H4 (cell line): Measurements from ENCODE around the gene NR6A1. TPM values are rescaled to one million over a fixed set of nuclear protein-coding genes. Genes with fewer than 3 reads are reported as not detected.

ENCODE experiments used
- DNase-seq: peaks from one replicate; pipeline ENCODE4 v3.0.0-alpha.2; 2015; ENCODE audit warnings: low spot score
- total RNA-seq: library from RNA; depleted of rRNA; stranded (reverse); fragments of >200 nt; shearing (Covaris generic); gene quantifications from 2 replicates; pipeline ENCODE4 v1.2.3, GENCODE V29; 2014

The NR6A1 gene
- total RNA-seq, 1 experiment from 2014 or later = 3.7 TPM

DNA sequence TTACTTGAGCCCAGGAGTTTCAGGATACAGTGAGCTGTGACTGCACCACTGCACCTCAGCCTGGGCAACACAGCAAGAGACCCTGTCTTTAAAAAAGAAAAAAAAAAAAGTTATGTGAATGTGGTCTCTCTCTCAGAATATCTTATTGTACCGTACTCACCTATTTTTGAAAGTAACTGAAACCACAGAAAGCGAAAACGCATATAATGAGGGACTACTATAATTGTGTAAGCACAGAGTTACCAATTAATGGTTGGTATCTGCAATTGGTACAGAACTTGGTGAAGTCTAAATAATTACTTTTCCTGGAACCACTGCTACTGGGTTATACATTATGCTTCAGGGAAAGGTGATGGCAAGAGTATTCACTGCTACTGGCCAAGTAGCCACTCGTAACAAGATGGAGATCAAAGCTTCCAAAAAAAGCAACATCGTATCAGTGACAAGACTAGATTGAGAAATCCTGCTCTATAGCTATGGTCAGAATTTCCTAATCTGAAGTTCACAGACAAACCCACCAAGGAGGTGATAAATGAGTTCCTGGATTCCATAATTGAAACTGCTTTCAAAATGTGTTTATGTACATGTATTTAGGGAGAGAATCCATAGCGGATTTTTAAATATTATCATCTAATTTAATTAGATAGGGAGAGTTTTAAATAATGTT lies 82.7 kb downstream of the NR6A1 start:
- DNase-seq = no peak

GRCh38 chr9:124686918-124687317 lies 84.2 kb downstream of the NR6A1 start:
- no peak for DNase-seq

DNA sequence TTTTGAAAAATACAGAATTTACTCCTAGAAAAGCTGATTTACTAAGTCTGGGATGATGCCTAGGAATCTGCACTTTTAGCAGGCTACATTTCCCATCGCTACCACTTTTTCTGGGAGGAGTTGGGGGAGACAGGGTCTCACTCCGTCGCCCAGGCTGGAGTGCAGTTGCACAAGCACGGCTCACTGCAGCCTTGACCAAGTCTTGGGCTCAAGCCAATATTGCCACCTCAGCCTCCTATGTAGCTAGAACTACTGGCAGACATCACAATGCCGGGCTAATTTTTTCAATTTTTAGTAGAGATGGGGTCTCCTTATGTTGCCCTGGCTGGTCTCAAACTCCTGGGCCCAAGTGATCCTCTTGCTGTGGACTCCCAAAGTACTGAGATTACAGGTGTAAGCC lies 85.9 kb downstream of the NR6A1 start:
- no peak for DNase-seq

- no peak for DNase-seq
Measured at GRCh38 chr9:124684169-124684568, 86.9 kb downstream of the NR6A1 start.

- no peak for DNase-seq
Measured at GRCh38 chr9:124683043-124683442, 88.1 kb downstream of the NR6A1 start.

GRCh38 chr9:124680714-124681390 lies 90.3 kb downstream of the NR6A1 start:
- DNase-seq = no peak

GRCh38 chr9:124680049-124680448 lies 91.1 kb downstream of the NR6A1 start:
- DNase-seq = no peak

DNA sequence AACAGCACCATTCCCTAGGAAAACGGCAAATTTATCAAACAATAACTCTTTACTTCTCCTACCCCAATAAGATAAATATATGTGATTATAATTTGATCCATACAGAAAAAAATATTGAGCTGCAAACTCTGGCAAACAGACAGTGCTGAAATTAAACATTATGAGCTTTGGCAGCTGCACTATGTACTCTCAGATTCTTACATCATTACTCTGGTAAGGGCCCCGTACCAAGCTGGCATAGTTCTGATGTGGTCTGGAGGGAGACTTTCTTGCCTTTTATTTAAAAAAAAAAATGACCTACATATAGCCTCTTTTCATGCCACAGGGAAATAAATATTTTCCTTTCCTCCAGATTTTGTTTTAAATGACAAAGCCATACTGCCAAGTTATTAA lies 95.0 kb downstream of the NR6A1 start:
- no peak for DNase-seq

GRCh38 chr9:124675261-124676158 lies 95.6 kb downstream of the NR6A1 start:
- DNase-seq = no peak

DNA sequence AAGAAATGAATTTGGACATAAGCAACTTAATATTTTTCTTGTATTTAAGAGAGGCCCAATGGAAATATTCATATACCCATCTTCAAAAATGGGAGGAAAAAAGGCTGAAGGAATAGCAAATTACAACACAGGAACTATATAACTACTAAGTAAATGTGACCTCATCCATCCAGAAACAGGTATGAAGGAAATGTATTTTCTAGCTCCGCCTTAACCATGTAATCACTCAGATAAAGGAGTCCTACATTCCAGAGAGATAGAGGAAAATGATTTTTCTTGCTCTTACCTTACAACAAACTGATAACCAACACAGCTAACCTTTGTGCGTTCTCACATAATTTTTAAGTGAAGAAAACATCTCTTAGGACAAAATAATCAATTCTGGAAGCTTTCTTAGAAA lies 96.5 kb downstream of the NR6A1 start:
- no peak for DNase-seq

DNA sequence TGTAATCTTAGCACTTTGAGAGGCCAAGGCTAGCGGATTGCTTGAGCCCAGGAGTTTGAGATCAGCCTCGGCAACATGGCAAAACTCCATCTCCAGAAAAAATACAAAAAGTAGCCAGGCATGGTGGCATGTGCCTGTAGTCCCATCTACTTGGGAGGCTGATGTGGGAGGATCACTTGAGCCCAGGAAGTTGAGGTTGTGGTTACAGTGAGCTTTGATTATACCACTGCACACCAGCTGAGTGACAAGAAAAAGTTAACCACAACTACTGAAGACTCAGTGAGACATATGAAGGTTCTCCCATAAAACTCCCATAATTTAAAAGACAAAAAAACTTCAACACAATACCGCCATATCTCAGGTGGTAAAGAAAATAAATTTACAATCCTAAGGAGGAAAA lies 98.0 kb downstream of the NR6A1 start:
- no peak for DNase-seq

DNA sequence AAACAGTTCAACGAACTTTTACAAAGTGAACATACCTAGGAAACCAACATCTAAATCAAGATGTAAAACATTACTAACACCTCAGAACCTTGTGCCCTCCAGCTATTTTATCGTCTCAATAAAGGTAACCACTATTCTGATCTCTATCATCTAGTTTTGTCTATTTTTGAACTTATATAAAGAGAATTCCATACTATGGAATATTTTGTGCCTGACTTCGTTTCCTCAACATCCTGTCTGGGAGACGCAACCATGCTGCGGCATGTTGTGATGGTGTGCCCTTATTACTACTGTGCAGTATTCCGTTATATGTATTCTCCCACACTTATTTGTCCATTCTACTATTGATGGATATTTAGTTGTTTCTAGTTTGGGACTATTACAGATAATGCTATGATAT lies 99.2 kb downstream of the NR6A1 start:
- no peak for DNase-seq

DNA sequence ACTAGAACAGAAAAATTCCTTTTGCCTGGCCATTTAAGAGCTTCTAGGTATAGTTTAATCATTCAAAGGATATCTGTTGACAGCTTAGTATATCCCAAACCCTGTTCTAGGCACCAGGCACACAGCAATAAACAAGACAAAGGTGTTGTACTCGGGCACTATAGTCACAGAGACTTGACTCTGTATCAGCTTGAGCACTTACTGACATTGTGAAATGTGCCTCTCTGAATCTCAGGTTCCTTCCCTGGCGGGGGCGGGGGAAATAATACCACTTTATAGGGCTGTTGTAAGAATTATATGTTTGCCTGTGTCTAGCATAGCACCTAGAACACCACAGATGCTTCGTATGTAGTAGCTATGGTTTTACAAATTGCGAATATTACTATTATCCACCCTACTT lies 104.5 kb downstream of the NR6A1 start:
- no peak for DNase-seq

GRCh38 chr9:124665391-124666058 lies 105.6 kb downstream of the NR6A1 start:
- DNase-seq = peak; percentile 35

DNA sequence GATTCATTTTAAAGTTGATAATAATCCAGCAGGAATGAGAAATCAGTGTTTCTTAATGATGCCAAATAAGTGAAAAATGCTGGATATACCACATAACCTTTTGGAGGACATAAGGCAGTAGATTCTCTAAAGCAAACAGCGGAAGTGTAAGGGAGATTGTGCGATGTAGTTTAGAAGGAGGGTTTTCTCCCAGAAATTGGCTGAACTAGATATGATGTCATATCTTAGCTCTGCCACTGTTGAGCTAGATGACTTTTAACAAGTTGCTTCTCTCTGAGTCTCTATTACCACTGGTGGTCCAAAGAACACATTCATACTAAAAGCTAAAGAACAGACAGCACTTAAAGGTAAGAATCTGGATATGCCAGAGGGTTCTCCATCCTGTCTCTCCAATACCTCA lies 107.0 kb downstream of the NR6A1 start:
- no peak for DNase-seq

GRCh38 chr9:124663046-124663961 lies 107.8 kb downstream of the NR6A1 start:
- DNase-seq = no peak

DNA sequence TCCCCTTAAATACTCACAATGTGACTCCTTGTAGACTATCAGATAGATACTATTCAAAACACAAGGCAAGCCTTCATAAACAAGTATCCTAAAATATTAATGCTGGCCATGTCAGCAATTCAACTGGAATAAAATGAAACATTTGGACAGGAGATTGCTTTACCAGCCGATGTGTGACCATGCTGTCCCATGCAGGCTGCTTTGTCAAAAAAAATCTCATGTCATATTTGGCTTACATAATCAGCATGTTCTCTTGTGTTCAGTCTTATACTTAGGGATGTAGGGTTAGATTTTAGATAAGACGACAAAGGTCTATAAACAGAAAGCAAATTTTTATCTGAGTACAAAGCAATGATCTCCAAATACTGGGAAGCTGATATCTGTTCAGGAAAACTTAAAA lies 108.5 kb downstream of the NR6A1 start:
- no peak for DNase-seq

DNA sequence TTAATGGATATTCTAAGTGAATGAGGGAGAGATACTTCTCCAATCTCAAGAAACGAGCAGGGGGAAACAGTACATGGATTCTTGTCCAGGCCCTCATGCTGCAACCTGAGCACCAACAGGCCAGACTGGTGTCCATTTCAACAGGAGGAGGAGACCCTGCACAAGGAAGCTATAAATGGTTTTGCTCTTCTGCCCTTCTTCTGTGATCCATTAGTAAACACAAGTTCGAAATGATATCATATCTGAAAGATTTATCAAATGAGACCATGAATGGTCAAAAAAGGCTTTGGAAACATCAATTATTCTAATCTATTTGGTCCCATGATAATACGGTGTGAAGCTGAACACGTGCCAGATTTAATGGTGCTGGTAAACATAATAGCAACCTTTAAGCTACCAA lies 109.8 kb downstream of the NR6A1 start:
- no peak for DNase-seq

- peak; percentile 68 for DNase-seq
Measured at GRCh38 chr9:124660341-124660801, 110.7 kb downstream of the NR6A1 start.

GRCh38 chr9:124659099-124659659 lies 111.9 kb downstream of the NR6A1 start:
- peak; percentile 95 for DNase-seq
